CD14-positive monocyte (primary cell): ENCODE measurements around the gene RCOR3. TPM values are rescaled to one million over a fixed set of nuclear protein-coding genes. Genes with fewer than 3 reads are reported as not detected.

Experiments used
- DNase-seq, 3 donors: peaks; one replicate each; pipeline ENCODE4 v3.0.0-alpha.2; 2011 to 2022
- H2AFZ ChIP-seq: 2 replicates; pipeline ENCODE4 v1.6.0; 2012; ENCODE audit warnings: mild to moderate bottlenecking, low read depth, low read length, inconsistent platforms; ENCODE audit not compliant: insufficient read depth, poor library complexity, severe bottlenecking
- H3K27ac ChIP-seq, 2 donors: 1 replicate in 1 of 2; 2 replicates in 1 of 2; pipeline ENCODE4 v1.5.1; 2012 to 2013; ENCODE audit warnings: low read length in 2 of 2, control low read depth in 1 of 2, inconsistent platforms in 1 of 2, low read depth in 1 of 2, mild to moderate bottlenecking in 1 of 2
- H3K27me3 ChIP-seq, 2 donors: one replicate each; pipeline versions ENCODE4 v1.6.0 to v1.6.1; 2011 to 2013; ENCODE audit warnings: low read length in 2 of 2; ENCODE audit not compliant: control insufficient read depth in 2 of 2, insufficient read depth in 2 of 2
- H3K36me3 ChIP-seq, 2 donors: replicated peaks in 1 of 2; 1 replicate in 1 of 2; 2 replicates in 1 of 2; pipeline versions ENCODE4 v1.5.1 to v1.6.1; 2012 to 2013; ENCODE audit warnings: low read length in 2 of 2, control low read depth in 1 of 2, inconsistent platforms in 1 of 2, mild to moderate bottlenecking in 1 of 2; ENCODE audit not compliant: insufficient read depth in 2 of 2, control insufficient read depth in 1 of 2
- H3K4me1 ChIP-seq, 2 donors: 1 replicate in 1 of 2; 2 replicates in 1 of 2; pipeline versions ENCODE4 v1.5.1 to v1.6.1; 2012 to 2013; ENCODE audit warnings: low read length in 2 of 2, control low read depth in 1 of 2, inconsistent platforms in 1 of 2, mild to moderate bottlenecking in 1 of 2, moderate library complexity in 1 of 2; ENCODE audit not compliant: insufficient read depth in 2 of 2, control insufficient read depth in 1 of 2
- H3K4me2 ChIP-seq: replicated peaks from 2 replicates; pipeline ENCODE3; 2012; ENCODE audit warnings: low read length, moderate library complexity, mild to moderate bottlenecking; ENCODE audit not compliant: poor library complexity, severe bottlenecking; ENCODE audit errors: extremely low read depth
- H3K4me3 ChIP-seq, 3 experiments: fragments of 200-600 bp in 1 of 3; sonication (generic) in 1 of 3; replicated peaks in 1 of 3; 1 replicate in 2 of 3; 2 replicates in 1 of 3; pipeline ENCODE4 v1.5.1; 2011 to 2013; ENCODE audit warnings: low read length in 3 of 3, mild to moderate bottlenecking in 3 of 3, control low read depth in 2 of 3, low read depth in 2 of 3, inconsistent platforms in 1 of 3, moderate library complexity in 1 of 3
- H3K79me2 ChIP-seq: 2 replicates; pipeline ENCODE4 v1.6.0; 2012; ENCODE audit warnings: mild to moderate bottlenecking, control low read depth, inconsistent platforms, low read length, moderate library complexity; ENCODE audit not compliant: insufficient read depth
- H3K9ac ChIP-seq: 2 replicates; pipeline ENCODE4 v1.6.0; 2017; ENCODE audit warnings: low read length, mild to moderate bottlenecking; ENCODE audit not compliant: insufficient read depth, poor library complexity, severe bottlenecking
- H3K9me3 ChIP-seq, 2 donors: replicated peaks in 1 of 2; 1 replicate in 1 of 2; 2 replicates in 1 of 2; pipeline versions ENCODE4 v1.5.1 to v1.6.1; 2012 to 2013; ENCODE audit warnings: low read length in 2 of 2, control low read depth in 1 of 2; ENCODE audit not compliant: control insufficient read depth in 1 of 2, insufficient read depth in 1 of 2
- H4K20me1 ChIP-seq: 2 replicates; pipeline ENCODE4 v1.6.0; 2012; ENCODE audit warnings: mild to moderate bottlenecking, low read length, control low read depth, moderate library complexity; ENCODE audit not compliant: insufficient read depth
- H3K27ac Mint-ChIP-seq, 7 donors: one replicate each; pipeline ENCODE4 v1.8.0; 2020; ENCODE audit warnings: mild to moderate bottlenecking in 7 of 7, mixed read lengths in 7 of 7, moderate library complexity in 6 of 7, inconsistent platforms in 2 of 7
- H3K27me3 Mint-ChIP-seq, 3 donors: one replicate each; pipeline ENCODE4 v1.8.0; 2021 to 2022; ENCODE audit warnings: low read depth in 3 of 3, mild to moderate bottlenecking in 3 of 3, mixed read lengths in 3 of 3, moderate library complexity in 3 of 3, inconsistent platforms in 1 of 3
- H3K36me3 Mint-ChIP-seq, 2 donors: one replicate each; pipeline ENCODE4 v1.8.0; 2020; ENCODE audit warnings: mixed read lengths in 2 of 2, inconsistent platforms in 1 of 2, mild to moderate bottlenecking in 1 of 2
- H3K4me1 Mint-ChIP-seq: one replicate; pipeline ENCODE4 v1.8.0; 2020; ENCODE audit warnings: mild to moderate bottlenecking, mixed read lengths
- H3K4me3 Mint-ChIP-seq, 2 donors: one replicate each; pipeline ENCODE4 v1.8.0; 2020; ENCODE audit warnings: mild to moderate bottlenecking in 2 of 2, mixed read lengths in 2 of 2, moderate library complexity in 1 of 2
- H3K9me3 Mint-ChIP-seq, 7 donors: one replicate each; pipeline ENCODE4 v1.8.0; 2020 to 2022; ENCODE audit warnings: mixed read lengths in 7 of 7, mild to moderate bottlenecking in 6 of 7, moderate library complexity in 6 of 7, inconsistent platforms in 2 of 7
- CTCF ChIP-seq: fragments of 200-600 bp; IDR thresholded peaks from one replicate; pipeline ENCODE4 v1.8.0; 2022; ENCODE audit warnings: antibody characterized with exemption, mild to moderate bottlenecking
- WGBS: methylation state at CpG from one replicate; pipeline ENCODE4 v1.1.5; 2013; ENCODE audit warnings: missing lambda C conversion rate; ENCODE audit not compliant: insufficient coverage; 5-methylcytosine and 5-hydroxymethylcytosine counted together
- intact Hi-C, 2 donors: fragments of 100-400 bp; cut with micrococcal nuclease; formaldehyde crosslinking; loops; one replicate each; pipeline versions ENCODE4 v1.15.0 to v1.15.1; 2023
- polyA plus RNA-seq, 3 donors: library from polyadenylated mRNA; depleted of rRNA in 1 of 3; unstranded in 2 of 3; stranded (reverse) in 1 of 3; fragments of 300-500 nt in 2 of 3; fragments of >200 nt in 1 of 3; fragmentation: Illumina TruSeq in 2 of 3; gene quantifications; 1 replicate in 2 of 3; 2 replicates in 1 of 3; pipeline ENCODE4 v1.2.3, GENCODE V29; 2012 to 2021

The RCOR3 gene
- polyA plus RNA-seq, 3 donors = 14.5 to 46.5 (median 21.6) TPM

DNA sequence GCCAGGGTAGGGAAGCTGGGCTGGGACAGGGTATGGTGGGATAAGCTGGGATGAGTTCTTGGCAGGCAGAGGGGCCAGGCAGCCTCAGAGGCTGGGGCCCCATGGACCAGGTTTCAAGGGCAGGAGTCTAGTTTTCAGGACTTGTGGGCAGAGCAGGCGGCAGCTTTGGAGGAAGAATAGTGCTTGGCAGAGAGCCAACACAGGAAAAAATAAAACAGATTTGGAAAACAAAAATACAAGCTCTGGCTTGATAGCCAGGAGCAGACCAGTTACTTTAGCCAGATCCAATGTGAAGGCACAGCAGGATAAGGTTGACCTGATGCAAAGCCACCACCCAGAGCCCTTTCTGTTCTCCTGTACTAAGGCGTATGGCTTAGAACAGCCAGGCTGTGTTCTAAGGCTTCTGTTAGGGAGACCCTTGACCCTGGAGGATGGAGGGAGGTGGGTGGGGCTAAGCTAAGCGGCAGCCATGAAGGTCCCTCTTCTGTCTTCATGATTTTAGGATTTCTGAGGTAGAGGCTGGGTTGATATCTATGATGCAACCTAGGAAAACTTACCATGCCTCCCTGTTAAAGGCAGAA is 73.0 kb downstream of the RCOR3 start:
- WGBS = 14% methylated on average over 1 of the region's 3 CpGs
- Histone ChIP-seq H3K4me1 (peaks cover 5 to 7% of the 10 kb centered on the region in 2 donors), H2AFZ (no peak overlapping the region), H3K36me3 (no peaks in the 10 kb centered on the region), H3K9ac (no peak overlapping the region), H3K27me3 (no peaks in the 10 kb centered on the region), H4K20me1 (no peaks in the 10 kb centered on the region), H3K9me3 (no peaks in the 10 kb centered on the region), H3K79me2 (no peaks in the 10 kb centered on the region), H3K27ac (no peak overlapping the region), H3K4me2 (no peak overlapping the region), H3K4me3 (no peak overlapping the region)
- Mint-ChIP-seq H3K4me3 (no peak overlapping the region), H3K27me3 (peaks cover 8 to 12% (median 11%) of the 10 kb centered on the region in 3 donors), H3K36me3 (peaks cover 0 to 1% of the 10 kb centered on the region in 2 donors), H3K27ac (peak overlapping the region in 1 of 7 donors; percentile 17), H3K4me1 (peaks cover 31% of the 10 kb centered on the region), H3K9me3 (peaks cover 0 to 2% (median 0%) of the 10 kb centered on the region in 7 donors)
- TF ChIP-seq CTCF = no peak
- no peak for DNase-seq
- intact Hi-C loops = loop anchor here in 1 of 2 donors (5.0 kb wide), 1 partner anchor 145 kb away; no protein-coding TSS in a partner anchor

DNA sequence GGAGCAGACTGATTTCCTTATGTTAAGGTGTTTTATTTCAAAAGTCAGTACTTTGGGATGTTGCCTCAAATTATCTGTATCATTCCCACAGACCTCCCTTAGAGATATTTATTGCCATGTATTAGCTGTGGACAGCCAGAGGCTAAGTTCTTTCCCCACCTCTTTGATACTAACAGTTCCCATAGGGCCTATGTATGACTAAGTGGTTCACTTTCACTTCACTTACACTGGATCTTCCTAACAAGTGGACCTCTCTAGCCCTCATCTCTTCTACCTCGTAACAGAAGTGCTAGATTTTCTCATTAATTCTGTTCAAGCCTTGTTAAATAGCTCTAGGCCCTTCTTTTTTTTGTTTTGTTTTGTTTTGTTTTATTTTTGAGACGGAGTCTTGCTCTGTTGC is 73.7 kb downstream of the RCOR3 start:
- Histone ChIP-seq H3K27ac (no peak overlapping the region), H3K9me3 (no peaks in the 10 kb centered on the region), H3K4me1 (no peaks in the 10 kb centered on the region), H3K27me3 (no peaks in the 10 kb centered on the region), H3K4me3 (no peak overlapping the region), H3K4me2 (no peak overlapping the region), H3K79me2 (no peaks in the 10 kb centered on the region), H3K9ac (no peak overlapping the region), H3K36me3 (no peaks in the 10 kb centered on the region), H2AFZ (no peak overlapping the region), H4K20me1 (no peaks in the 10 kb centered on the region)
- Mint-ChIP-seq H3K36me3 (peaks cover 0 to 1% of the 10 kb centered on the region in 2 donors), H3K4me3 (no peak overlapping the region), H3K27ac (no peak overlapping the region), H3K27me3 (peaks cover 4 to 8% (median 6%) of the 10 kb centered on the region in 3 donors), H3K4me1 (peaks cover 27% of the 10 kb centered on the region), H3K9me3 (no peaks in the 10 kb centered on the region)
- no peak for DNase-seq
- WGBS = no CpG with 5 or more reads among the region's 2 CpGs
- intact Hi-C loops = loop anchor here in 1 of 2 donors (5.0 kb wide), 1 partner anchor 144 kb away; no protein-coding TSS in a partner anchor
- TF ChIP-seq CTCF = no peak
